Glomerular visceral epithelial cell (primary cell): ENCODE data around the gene AIMP1.
"Not testable (repeated sequence)": the region's sequence is repeated elsewhere in the genome, so short reads cannot be mapped to it uniquely, and the experiment has no call there.

ENCODE experiments used
- DNase-seq: peaks from one replicate; pipeline ENCODE4 v3.0.0-alpha.2; 2016; ENCODE audit errors: extremely low spot score

AIMP1 gene

DNA sequence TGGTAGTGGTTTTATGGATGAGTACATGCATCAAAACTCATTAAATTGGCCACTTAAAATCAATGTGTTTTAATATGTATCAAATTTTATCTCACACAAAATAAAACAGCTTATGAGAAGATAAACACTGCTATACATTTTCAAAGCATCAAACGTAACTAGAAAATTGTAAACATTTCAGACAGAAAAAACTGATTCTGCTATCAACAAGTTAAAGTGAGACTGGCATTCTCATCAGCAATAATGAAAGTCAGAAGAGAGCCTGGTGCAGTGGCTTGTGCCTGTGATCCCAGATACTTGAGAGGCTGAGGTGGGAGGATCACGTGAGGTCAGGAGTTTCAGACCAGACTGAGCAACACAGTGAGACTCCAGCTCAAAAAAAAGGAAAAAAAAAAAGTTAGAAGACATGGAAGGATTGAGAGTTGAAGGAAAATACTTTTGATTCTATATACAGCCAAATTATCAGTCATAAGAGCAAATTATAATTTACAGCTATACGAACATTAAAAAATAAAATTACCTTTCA, 3.3 kb upstream of the AIMP1 start:
- DNase-seq = peak; percentile 13

DNA sequence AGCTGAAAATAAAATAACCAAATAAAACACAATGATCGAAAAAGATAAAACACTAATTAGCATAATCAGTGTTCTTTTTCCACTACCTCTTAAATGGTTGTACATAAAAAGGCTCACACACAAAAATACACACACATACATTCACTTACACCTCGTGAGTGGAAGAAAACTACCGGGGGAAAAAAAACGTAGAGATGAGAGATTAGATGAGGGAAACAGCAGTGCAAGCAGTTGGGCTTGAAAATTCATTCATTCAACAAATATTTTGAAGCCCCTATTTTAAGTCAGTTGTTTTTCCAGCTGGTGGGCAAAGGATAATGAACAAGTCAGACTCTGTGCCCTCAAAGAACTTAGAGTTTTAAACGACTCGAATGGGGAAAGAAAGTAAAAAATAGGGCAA, 1.4 kb upstream of the AIMP1 start:
- DNase-seq = no peak

DNA sequence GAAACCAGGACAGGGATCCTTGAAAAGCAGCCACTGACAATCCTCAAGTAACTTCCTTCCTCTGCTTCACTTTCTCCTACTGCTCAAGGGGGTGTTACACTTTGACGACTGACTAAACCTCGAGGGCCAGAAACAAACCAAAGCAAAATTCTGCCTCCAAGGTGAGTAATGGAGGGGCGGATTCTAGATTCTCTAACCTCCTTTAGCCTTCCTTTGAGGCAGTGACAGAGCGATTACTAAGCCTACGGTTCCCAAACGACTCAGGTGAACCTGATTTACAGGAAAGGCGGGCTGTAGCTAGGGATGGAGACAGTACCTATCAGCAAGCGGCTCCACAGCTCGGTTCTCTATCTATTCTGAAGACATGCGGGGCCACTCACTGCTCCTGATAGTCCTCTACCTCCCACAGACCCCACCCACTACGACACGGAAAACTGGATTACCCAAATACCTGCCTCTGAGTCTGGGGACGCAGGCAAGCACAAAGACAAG, 828 bp upstream of the AIMP1 start:
- peak; percentile 52 for DNase-seq

DNA sequence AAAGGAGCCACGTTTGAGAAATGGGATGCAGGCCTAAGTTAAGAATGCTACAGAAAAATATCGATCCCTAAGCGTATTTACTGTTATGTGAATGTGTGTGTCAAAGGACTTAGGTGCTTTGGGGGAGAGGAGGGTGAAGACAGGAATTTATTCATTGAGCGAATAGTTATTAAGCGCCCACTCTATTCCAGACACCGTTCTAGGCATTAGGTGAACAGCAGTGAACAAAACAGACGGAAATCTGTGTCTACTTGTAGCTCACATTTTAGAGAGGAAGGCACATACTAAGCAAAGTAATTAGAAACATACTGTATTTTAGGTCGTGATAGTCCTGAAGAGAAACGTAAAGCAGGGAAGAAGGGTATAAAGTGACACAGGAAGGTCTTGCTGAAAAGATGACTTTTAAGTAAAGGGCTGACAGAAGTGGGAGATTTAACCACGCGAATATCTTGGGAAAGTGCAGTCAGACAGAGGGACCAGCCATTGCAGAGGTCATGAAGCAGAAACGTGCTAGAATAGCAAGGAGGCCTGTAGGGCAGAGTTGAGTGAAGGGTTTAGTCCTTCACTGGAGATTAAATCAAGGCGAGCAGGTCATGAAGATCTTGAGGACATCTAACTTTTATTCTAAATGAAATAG, 541 bp downstream of the AIMP1 start:
- peak; percentile 12 for DNase-seq

- DNase-seq = no peak
Observed at GRCh38 chr4:106317815-106318214, 1.5 kb downstream of the AIMP1 start.

GRCh38 chr4:106318511-106318910, 2.2 kb downstream of the AIMP1 start:
- DNase-seq = no peak

DNA sequence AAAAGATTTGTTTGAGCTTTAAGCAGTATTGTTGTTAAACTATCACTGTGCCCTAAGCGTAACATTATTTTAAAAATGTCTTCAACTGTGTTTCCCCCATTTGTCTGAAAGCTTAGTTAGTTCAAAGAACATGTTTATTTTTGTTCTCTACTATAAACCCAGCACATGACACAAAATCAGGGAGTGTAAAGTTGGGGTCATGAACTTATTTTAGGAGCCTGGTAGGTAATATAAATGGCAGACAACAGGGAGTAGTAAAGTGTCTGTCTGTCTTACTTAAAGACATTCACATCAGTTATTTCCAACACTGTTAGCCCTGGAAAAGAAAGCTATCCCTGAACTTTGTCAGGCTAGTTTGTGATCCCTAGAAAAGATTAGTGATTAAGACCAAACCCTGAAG, 3.9 kb downstream of the AIMP1 start:
- no peak for DNase-seq

- DNase-seq = not testable (repeated sequence)
Observed at GRCh38 chr4:106321168-106321567, 4.8 kb downstream of the AIMP1 start.

DNA sequence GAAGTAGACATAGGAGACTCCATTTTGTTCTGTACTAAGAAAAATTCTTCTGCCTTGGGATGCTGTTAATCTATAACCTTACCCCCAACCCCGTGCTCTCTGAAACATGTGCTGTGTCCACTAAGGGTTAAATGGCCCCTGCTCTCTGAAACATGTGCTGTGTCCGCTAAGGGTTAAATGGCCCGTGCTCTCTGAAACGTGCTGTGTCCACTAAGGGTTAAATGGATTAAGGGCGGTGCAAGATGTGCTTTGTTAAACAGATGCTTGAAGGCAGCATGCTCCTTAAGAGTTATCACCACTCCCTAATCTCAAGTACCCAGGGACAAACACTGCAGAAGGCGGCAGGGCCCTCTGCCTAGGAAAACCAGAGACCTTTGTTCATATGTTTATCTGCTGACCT, 5.5 kb downstream of the AIMP1 start:
- not testable (repeated sequence) for DNase-seq

DNA sequence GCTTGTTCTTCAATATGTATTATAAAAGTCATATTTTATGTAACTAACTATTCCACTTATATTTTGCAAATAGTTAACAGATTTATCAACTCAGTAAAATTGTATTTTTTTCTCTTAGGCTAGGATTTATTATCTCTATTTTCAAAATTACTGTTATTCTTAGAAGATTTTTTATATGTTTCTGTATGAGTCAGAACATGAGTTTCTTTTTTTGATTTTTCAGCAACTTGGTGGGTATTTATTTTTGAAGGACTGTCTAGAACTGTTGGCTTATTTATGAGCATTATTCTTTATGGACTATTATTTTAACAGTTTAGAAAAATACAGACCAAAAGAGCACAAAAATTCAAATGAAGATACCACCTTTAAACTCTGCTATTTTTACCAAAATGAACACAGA, 6.8 kb downstream of the AIMP1 start:
- DNase-seq = no peak

DNA sequence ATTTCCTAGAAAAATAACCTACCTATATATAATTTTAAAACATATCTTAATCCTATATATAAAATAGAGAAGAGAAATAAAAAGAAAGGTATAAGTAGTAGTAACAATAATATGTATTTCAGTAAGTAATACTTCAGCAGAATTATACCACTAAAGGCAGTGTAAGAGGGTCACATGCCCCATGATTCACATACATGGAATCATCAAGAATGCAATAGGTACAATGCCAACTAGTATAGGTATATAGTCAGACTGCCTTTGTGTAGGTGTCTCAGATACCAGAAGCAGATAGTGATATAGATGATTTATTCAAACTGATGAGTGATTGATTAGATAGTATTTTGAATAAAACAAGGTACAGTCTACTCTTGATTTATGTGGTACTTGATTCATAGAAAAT, 9.4 kb downstream of the AIMP1 start:
- DNase-seq = no peak

DNA sequence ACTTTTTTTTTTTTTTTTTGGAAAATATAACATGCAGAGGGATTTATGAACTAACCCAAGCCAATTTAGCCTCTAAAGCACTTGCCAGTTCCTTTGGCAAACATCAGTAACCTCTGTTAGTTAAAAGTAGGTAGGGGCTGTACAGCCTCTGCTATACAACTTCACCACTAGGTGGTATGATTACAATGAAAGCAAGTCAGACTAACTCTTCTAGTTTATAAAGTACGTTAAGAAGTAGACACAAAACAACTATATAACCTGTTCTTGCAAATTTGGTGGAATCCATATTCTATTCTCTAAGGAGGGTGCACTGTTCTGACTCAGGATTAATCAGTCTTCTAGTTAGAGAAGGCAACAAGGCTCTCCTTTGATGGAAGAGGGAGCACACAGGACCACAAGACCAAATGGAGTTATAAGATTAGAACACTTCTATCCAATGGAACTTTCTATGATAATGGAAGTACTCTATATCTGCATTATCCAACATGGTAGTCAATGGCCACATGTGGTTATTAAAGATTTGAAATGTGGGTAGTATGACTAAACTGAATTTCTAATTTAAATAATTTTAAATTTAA, 12.8 kb downstream of the AIMP1 start:
- DNase-seq = peak; percentile 46

DNA sequence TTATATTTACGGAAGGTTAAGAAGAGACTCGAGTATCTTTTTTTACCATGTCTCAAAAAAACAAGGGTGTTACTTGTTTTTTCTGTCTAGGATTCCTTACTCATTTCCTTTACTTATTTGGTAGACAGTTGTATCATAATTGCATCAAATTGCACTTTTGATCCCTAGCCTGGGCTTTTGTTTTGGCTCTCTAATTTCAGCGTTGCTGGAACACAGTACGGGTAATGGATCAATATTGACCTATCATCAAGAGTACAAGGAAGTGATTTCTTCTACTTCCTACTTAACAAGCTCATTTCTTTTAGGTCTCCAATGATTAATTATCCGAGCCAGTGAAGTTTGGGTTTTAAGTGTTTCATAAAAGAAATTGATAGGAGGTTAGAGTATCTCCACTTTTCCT, 16.8 kb downstream of the AIMP1 start:
- DNase-seq = no peak

GRCh38 chr4:106334741-106335470, 18.6 kb downstream of the AIMP1 start:
- no peak for DNase-seq

DNA sequence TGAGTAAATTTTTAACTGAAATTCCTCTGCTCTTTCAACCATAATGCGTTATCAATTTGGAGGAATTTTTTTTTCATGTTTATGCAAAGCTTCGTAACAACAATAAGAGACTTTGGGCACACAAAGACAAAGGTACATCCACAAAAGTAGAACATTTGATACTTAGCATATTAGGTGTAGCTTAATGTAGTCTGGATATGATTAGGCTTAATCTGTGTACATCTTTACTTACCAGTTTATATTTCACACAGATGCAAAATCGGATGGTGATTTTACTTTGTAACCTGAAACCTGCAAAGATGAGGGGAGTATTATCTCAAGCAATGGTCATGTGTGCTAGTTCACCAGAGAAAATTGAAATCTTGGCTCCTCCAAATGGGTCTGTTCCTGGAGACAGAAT, 20.3 kb downstream of the AIMP1 start:
- DNase-seq = no peak

GRCh38 chr4:106337916-106338315, 21.6 kb downstream of the AIMP1 start:
- DNase-seq = no peak

DNA sequence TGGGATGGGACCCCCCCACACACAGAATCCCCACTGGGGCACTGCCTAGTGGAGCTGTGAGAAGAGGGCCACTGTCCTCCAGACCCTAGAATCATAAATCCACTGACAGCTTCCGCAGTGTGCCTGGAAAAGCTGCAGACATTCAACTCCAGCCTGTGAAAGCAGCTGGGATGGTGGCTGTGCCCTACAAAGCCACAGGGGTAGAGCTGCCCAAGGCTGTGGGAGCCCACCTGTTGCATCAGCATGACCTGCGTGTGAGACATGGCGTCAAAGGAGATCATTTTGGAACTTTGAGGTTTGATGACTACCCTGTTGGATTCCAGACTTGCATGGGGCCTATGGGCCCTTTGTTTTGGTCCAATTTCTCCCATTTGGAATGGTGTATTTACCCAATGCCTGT, 22.3 kb downstream of the AIMP1 start:
- no peak for DNase-seq

- DNase-seq = no peak
Observed at GRCh38 chr4:106339431-106339830, 23.1 kb downstream of the AIMP1 start.

DNA sequence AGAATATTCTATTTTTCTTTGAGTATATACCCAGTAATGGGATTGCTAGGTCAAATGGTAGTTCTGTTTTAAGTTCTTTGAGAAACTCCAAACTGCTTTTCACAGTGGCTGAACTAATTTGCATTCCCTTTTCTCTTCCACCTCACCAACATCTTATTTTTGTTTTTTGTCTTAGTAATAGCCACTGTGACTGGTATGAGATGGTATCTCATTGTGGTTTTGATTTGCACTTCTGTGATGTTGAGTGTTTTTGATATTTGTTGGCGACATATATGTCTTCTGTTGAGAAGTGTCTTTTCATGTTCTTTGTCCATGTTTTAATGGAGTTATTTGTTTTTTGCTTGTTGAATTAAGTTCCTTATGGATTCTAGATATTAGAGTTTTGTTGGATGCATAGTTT, 24.4 kb downstream of the AIMP1 start:
- no peak for DNase-seq

GRCh38 chr4:106343865-106344646, 27.7 kb downstream of the AIMP1 start:
- peak; percentile 15 for DNase-seq

DNA sequence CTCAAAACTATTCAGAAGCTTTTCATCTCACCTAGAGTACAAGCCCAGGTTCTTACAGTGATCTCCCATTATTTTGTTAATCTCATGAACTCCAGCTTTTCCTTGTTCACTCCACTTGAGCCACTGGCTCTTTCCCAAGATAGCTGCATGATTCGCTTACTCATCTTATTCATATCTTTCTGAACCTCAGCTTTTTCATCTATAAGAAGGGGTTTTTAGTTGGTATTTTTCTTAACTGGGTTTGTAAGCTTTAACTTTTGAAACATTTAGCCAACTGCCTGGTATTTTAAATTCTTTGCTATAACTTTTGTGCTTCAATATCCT, 28.3 kb downstream of the AIMP1 start:
- peak; percentile 19 for DNase-seq

GRCh38 chr4:106347167-106347566, 30.8 kb downstream of the AIMP1 start:
- no peak for DNase-seq
